ENCODE results near the gene DNAH12. TPM values are rescaled to one million over a fixed set of nuclear protein-coding genes. Genes with fewer than 3 reads are reported as not detected.

Gene DNAH12
- polyA plus RNA-seq, 1 of the 3 experiments (the other 2 are of a cell fraction), result 0.03 TPM

- H3K36me3 ChIP-seq (replicated peaks in 1 of 2; ENCODE audit: control insufficient read depth in 1 of 2, insufficient read depth in 2 of 2, low read length in 1 of 2), result peaks cover 0 to 4% of the 10 kb centered on the region in 2 experiments
- no peak overlapping the region for H2AFZ ChIP-seq (ENCODE audit: low read depth)
- no peak for DNase-seq
- no peaks in the 10 kb centered on the region for H4K20me1 ChIP-seq (ENCODE audit: insufficient read depth)
- TF ChIP-seq FOXM1 (IDR thresholded peaks at IDR 0.05; ENCODE audit: low read depth) (no peak), TEAD4 (IDR thresholded peaks at IDR 0.05; ENCODE audit: borderline replicate concordance, insufficient read depth) (no peak), FOSL2 (IDR thresholded peaks at IDR 0.05; ENCODE audit: borderline replicate concordance, low read depth) (peak; percentile 40; the same call in 1 of the 2 replicates), SIN3A (IDR thresholded peaks at IDR 0.05; ENCODE audit: borderline replicate concordance, low read depth, low read length) (no peak), MXI1 (IDR thresholded peaks at IDR 0.05; ENCODE audit: low read depth, low read length) (no peak), EZH2phosphoT487 (IDR thresholded peaks at IDR 0.05; ENCODE audit: borderline replicate concordance, low read depth) (no peak), ZBTB33 (IDR thresholded peaks at IDR 0.05; ENCODE audit: borderline replicate concordance, low read depth) (no peak), PBX3 (IDR thresholded peaks at IDR 0.05) (no peak), REST (IDR thresholded peaks at IDR 0.05; ENCODE audit: low read depth, low read length) (no peak), CTCF (IDR thresholded peaks at IDR 0.05) (no peak), SMC3 (IDR thresholded peaks at IDR 0.05; ENCODE audit: low read depth, low read length) (no peak), USF1 (IDR thresholded peaks at IDR 0.05; ENCODE audit: borderline replicate concordance, low read depth) (no peak), USF2 (IDR thresholded peaks at IDR 0.05; ENCODE audit: borderline replicate concordance, low read depth, low read length) (no peak), CHD2 (IDR thresholded peaks at IDR 0.05; ENCODE audit: low read length, partially characterized antibody) (no peak), TCF12 (IDR thresholded peaks at IDR 0.05) (peak; percentile 48; the same call in 1 of the 2 replicates), RAD21 (IDR thresholded peaks at IDR 0.05; ENCODE audit: low read length) (no peak), JUND (IDR thresholded peaks at IDR 0.05) (peak; percentile 30; the same call in 1 of the 2 replicates)
- H3K4me3 ChIP-seq (ENCODE audit: low read depth in 2 of 2, low read length in 1 of 2), result no peak overlapping the region
- no peaks in the 10 kb centered on the region for H3K79me2 ChIP-seq (ENCODE audit: insufficient read depth)
- H3F3A ChIP-seq (replicated peaks; ENCODE audit: insufficient read depth), result no peaks in the 10 kb centered on the region
- no peaks in the 10 kb centered on the region for H3K9me2 ChIP-seq
- ChIA-PET POLR2A (no interaction called here), CTCF (interaction anchor here (0.8 kb wide), 1 partner anchor 507 kb away, joined by 3 read pairs; no protein-coding TSS in a partner anchor)
- 48% methylated on average over 1 of the region's 1 CpG for WGBS (ENCODE audit: low lambda C conversion rate)
- no peak overlapping the region for H3K4me2 ChIP-seq
- no peaks in the 10 kb centered on the region for H3K27me3 ChIP-seq (ENCODE audit: insufficient read depth)
- no peak overlapping the region for H3K27ac ChIP-seq (ENCODE audit: low read depth in 2 of 2, low read length in 1 of 2)
- no peaks in the 10 kb centered on the region for H3K9me3 ChIP-seq
- H3K9ac ChIP-seq, result no peak overlapping the region
- no peaks in the 10 kb centered on the region; a peak in 1 of 4 replicates for H3K4me1 ChIP-seq (ENCODE audit: control insufficient read depth in 1 of 2, insufficient read depth in 2 of 2, low read depth in 1 of 2, low read length in 1 of 2)
These were observed 262.4 kb downstream of the DNAH12 start for GRCh38 chr3:57281715-57282114.
